Stimulated activated CD4-positive, alpha-beta T cell treated with anti-CD3 and anti-CD28 coated beads, Interleukin-1b, Interleukin-23, amount 100 ng/mL, for 48 hours (primary cell): Measurements from ENCODE around the gene EHMT1.
A peak's percentile ranks its signal among the peaks of the same experiment; 100 is the strongest.

Experiments
- DNase-seq: peaks from one replicate; pipeline ENCODE4 v3.0.0-alpha.2; 2020

Gene EHMT1

DNA sequence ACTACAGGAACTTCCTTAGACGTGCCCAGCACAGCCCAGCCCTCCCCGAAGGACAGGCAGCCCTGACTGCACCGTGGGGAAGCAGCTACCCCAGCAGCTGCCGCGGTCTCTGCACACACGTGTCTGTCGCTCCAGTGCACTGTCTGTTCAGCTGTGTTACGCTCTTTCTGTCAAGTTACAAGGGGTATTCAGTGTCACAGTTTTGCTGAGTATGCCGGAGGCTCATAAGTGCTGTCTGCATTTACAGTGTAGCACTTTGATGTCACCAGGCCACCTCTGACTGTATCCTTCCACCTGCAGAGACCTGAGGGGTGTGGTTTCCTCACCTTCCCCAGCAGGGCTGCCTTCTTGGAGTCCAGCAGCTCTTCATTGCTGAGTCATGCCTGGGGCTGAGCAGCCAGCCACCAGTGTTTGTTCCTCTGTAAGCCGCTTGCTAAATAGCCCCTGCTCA lies 126.8 kb downstream of the EHMT1 start:
- no peak for DNase-seq

DNA sequence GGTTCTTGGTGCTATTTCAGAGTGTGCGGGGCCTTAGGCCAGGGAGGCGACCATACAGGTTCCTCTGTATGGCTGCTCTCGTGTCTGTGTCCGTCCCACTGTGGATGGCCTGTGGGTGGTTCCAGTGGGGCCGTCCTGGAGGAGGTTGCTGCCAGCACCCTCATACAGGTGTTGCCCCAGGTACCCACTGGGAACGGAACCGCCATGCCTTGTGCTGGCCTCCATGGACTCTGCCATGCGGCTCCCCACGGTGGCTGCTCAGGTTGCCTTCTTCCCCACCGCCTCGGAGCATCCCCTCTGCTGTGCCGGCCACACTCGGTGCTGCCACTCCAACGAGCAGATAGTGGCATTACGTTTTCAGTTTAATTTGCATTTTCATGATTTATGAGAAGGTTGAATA lies 129.5 kb downstream of the EHMT1 start:
- DNase-seq = no peak

DNA sequence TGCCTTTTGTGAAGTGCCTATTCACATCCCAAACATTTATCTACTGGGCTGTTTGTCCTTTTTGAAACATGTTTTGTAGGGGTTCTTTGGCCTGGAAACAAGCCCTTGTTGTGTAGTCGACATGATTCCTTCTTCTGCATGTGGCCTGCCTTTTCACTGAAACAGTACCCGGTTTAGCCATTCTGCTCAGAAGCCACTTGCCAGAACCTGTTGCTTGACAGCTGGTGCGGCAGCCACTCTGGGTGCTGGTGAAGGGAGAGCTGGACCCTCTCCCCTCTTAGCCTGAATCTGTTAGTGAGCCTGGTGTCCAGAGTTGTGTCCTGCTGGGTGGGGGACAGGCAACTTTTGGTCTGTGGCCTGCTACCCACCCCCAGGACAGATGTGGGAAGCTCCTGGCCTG lies 129.9 kb downstream of the EHMT1 start:
- DNase-seq = no peak

DNA sequence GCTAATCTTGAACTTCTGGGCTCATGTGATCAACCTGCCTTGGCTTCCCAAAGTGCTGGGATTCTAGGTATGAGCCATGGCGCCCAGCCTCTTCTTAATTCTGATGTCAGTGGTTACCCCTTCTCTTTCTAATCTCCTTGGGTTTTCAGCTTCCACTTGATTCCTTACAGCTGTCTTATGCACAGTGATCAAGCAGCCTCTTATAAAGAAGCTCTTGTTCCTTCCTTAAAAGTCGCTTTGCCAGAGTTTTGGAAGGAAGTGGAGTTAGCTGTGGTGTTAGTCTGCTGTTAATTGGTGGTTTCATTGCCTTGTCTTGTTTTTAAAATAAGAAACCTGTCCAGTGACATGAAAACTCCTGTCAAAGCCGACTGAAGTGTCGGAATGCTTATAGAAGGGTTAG lies 130.7 kb downstream of the EHMT1 start:
- no peak for DNase-seq

DNA sequence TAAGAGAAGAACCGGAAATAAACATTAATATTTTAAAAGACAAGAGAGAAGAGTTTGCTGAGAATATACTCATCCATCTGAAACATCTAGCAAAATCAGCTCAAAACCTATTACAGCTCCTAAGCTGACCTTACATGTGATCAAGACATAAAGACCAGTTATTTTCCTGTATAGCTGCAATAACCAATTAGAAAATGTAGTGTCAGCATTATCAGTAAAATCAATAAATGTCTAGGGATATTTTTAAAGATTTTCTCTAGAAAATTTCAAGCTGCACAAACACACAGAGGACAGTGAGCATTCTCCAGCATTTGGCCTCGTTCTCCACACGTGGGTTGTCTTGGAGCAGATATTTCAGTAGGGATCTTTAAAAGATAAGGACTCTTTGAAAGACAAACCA lies 131.2 kb downstream of the EHMT1 start:
- no peak for DNase-seq

DNA sequence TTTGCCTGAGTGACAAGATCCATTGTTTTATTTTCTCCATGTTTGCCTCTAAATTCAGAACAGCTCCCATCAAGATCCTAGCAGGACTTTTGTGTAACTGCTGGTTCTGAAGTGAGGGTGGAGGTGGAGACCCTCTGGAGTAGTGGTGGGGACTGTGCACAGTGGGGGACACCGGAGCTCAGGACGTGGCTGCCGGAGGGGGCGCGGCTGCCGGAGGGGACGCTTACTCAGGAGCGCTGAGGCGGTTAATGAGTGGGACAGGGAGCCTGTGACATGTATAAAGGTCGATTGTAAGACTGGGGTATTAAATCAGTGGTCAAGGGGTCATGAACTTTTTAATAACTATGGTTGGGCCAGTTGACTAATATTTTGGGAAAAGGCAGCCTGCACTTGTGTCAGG lies 131.8 kb downstream of the EHMT1 start:
- DNase-seq = no peak

DNA sequence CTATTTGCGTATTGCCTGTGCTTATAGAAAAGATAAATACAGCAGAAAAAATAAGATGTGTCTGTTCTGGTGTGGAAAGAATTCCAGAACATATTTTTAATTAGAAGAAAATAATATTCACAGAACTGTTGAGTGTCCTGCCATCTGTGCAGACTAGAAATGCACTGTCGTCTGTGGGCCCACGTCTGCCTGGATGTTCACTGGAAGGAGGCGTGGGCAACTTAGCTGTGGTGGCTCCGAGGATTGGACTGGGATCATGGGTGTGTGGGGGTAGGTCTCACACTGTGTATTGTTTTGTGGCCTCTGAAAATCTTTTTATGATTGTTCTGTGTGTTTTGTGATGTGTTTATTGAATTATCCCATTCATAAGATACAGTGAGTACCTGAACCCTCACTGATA lies 132.8 kb downstream of the EHMT1 start:
- DNase-seq = no peak

DNA sequence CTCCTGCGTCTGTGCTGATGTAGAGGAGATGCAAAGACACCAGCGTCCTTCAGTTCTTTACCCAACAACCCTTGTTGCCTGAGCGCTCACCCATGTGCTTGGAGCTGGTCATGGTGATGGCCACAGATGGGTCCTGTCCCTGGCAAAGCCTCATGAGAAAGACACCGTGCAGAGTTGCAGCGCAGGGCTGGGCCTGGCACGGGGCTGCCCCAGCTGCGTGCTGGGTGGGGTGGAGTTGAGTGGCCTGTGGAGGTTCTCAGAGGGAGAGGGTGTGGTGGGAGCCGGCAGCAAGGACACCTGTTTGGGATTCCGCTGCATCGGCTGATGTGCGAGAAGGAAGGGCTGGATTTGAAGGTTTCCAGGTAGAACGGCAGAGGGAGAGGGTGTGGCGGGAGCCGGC lies 133.6 kb downstream of the EHMT1 start:
- DNase-seq = no peak

DNA sequence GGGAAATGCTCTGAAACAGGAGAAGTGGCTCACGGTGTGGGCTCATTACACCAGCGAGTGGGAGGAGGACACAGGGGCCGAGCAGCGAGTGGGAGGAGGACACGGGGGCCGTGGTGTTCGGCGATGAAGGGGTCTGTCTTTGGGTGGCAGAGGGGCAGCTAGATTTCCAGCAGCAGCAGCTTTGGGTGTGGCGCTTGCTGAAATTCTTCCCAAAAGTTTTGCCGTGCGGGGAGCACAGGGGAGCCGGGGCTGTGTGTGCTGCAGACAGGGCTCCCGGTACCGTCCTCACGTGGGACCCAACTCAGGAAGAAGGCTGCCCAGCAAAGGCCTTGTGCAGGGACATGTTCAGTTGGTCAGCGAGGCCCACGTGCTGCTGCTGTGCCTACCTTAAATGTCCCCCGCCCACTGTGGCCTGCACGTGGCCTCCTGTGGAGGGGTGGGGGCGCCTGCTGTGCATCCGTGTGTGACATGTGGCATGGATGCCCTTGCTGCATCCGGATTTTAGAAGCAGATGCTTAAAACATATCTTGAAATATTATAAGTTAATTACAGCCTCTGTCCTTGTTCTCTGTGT lies 134.5 kb downstream of the EHMT1 start:
- DNase-seq = no peak

DNA sequence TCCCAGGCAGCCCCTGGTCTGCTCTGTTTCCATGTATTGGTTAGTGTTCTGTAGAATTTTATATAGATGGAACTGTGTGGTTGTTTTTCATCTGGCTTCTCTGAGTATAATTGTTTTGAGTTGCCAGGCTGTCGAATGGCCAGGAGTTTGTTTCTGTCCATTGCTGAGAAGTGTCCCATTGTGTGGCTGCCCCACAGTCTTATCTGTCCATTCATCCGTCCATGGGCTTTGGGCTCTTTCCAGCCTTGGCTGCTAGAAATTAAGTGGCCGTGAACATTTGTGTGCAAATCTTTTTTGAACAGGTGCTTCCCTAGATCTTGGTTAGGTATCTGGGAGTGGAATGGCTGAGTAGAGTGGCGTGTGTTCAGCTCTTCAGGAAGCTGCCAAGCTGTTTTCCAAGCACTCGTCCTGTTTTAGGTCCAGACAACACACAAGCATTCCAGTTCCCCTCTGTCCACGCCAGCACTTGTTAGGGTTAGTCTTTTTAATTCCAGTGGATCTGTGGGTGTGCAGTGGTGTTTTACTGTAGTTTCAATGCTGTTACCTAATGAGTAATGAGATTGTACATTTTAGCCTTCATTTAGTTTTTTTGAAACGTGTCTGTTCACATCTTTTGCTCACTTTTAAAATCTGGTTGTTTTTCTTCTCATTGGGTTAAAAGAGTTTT lies 136.6 kb downstream of the EHMT1 start:
- no peak for DNase-seq

DNA sequence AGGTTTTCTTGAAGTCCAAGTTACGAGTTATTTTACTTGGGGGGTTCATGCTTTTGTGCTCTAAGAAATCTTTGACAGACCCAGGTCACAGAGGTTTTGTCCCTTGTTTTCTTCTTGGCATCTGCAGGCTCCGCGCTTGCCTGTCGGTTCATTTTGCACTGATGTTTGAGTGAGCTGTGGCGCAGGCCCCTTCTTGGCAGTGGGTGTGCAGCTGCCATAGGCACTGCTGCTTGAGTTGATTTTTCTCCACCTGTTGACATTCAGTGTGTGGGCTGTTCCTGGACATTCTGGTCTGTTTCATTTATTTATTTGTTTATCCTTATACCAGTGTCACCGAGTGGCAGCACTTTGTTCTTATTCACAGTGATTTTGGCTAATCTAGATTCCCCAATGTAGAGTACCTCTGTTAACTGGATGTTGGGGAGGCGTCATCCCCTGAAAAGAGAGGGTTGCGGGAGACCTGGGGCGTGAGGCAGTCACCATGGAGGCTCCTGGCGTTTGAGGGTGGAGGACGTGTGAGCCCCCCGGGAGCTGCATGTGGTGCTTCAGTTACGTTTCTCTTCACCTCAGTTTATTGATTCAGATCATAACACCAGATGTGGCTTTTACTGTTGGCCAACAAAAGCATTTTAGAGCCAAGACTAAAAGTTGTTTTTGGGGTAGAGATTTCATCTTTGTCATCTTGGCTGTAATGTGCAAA lies 137.4 kb downstream of the EHMT1 start:
- DNase-seq = no peak

DNA sequence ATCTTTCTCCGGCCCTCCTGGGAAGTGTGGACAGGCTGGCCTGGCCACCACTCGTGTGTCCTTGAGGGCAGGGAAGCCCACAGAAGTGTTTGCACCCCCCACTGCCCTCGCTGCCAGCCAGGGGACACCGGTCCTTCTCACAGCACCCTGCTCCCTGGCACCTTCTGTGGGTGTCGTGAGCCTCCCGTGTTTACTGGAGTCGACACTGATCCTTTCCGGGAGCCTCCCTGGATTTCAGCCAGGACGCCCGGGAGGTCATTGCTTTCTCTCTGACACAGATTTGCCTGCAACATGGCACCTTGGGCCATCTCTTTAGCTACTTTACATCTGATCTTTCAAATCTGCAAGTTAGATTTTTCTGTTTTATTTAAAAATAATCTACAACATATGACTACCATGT lies 138.3 kb downstream of the EHMT1 start:
- no peak for DNase-seq

DNA sequence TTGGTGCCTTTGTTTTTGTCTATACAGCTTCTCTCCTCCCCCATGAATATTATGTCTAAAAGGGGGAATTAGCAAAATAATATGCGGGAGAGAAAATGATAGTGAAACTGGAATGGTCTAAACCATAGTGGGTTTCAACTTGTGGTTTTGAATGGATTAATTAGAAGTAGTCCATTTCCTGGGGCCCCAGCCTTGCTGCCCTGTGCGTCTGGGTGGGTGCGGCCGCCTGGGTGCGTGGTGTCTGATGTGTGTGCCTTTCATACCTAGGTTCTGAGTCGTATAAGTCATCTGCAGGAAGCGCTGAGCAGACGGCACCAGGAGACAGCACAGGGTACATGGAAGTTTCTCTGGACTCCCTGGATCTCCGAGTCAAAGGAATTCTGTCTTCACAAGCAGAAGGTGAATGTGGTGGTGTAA lies 138.8 kb downstream of the EHMT1 start:
- DNase-seq = peak; percentile 25

DNA sequence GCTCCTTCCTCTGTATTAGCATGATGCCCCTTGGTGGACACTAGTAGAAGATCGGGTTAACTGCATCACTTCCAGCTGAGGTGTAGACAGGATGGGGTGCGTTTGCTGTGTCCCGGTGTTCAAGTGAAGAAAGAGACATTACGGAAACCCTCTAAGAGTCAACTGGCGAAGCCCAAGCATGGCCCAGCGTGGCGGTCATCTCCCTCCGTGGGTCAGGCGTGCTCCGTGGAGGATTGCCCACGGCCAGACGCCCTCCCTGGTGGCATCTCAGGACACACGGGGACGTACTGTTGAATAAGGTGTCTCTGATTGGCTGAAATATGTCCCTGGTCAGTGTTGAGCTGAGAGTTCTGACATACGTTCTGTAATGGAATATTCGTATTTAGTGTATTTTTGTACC lies 139.3 kb downstream of the EHMT1 start:
- DNase-seq = no peak

DNA sequence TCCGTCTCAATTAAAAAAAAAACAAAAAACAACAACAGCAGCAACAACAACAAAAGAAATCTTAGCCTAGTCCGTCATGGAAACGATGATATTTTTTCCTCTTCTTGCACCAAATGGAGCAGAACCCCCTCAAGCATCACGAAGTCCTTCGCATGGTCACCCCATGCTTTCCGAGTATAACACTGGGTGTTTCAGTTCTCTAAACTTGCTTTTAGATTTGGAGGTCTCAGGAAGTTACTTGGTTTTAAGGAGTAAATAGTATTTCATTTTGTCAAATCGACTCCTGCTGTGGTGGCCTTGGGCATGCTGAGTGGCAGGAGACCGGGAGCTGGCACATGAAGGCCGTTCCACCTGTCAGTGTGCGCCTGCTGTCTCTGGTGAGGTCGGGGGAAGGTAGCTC lies 140.3 kb downstream of the EHMT1 start:
- no peak for DNase-seq

DNA sequence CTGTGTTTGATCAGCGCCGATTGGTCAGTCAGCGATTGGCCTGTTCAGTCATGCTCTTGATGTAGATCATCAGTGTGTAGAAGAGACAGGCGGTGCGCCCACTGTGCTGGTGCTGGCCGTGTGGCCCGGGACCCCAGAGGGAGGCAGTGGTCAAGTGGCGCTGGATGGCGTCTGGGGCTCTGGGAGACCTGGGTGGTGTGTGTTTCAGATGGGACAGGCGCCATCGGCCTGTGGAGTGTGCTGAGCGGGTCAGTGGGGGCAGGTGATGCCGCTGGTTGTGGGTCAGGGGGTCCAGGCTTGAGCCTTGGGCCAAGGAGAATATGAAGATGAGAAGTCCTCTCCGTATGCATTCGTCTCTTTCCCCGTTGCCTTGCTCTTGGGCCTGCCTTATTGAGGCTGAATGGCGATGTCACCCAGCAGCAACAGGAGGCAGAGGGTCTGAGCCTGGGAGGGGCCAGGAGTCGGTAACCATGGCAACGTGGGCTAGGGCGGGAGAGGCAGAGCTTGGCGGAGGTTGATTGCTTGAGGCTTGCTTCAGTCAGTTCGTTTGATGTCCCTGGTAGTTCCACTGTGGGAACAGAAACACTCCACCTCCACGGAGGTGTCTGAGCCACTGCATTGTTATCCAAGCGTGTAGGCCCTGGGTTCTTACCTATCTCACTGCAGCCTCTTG lies 141.0 kb downstream of the EHMT1 start:
- DNase-seq = no peak

DNA sequence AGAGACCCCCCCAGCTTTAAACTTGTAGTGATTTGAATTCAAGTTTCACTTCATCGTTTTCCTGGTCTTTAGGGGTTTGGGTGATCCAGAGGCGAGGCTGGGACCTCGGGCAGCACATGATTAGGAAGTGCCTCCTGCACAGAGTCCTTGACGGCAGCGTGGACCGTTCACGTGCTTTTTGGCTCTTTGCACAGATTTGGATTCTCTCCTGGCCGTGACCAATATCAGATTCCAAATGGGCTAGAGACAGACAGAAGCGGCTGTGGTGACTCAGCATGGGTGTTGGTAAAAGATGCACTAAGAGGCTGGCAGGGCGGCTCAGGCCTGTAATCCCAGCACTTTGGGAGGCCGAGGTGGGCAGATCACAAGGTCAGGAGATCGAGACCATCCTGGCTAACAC lies 141.6 kb downstream of the EHMT1 start:
- DNase-seq = no peak

DNA sequence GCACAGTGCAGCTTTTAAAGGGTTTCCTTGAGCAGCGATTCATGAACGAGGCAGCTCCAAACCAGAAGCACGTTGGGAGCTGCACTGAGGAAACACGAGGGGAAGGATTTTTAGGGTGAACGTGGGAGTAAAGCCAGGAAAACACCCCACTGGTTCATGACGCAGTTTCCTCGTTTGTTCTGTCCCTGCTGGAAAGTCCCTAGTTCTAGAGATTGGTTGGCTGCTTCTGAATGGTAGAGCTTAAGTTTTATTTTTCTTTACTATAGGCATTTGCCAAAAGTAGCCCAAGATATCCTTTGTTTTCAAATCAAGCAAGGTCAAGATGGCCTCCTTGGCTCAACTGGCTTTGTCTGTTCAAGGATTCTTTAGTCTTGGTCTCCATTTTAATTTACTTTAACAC lies 142.2 kb downstream of the EHMT1 start:
- DNase-seq = peak; percentile 31

DNA sequence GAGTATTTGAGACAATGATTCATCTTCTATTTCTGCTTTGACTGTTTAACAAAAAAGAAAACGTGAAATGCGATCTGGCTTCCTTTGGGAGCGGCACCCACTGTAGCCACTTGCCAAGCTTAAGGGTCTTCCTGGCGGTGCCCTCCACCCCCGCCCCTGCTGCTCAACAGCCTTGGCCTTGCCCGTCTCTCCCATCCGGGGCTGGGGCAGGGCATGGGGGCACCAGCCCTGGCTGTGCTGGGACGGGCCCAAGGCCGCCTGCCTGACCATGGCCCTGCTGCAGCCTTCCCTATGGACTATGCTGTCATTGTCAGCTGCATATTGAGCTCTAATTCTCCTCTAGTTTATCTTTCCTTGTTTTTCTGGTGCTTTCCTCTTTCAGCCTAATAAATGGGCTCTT lies 143.0 kb downstream of the EHMT1 start:
- no peak for DNase-seq

DNA sequence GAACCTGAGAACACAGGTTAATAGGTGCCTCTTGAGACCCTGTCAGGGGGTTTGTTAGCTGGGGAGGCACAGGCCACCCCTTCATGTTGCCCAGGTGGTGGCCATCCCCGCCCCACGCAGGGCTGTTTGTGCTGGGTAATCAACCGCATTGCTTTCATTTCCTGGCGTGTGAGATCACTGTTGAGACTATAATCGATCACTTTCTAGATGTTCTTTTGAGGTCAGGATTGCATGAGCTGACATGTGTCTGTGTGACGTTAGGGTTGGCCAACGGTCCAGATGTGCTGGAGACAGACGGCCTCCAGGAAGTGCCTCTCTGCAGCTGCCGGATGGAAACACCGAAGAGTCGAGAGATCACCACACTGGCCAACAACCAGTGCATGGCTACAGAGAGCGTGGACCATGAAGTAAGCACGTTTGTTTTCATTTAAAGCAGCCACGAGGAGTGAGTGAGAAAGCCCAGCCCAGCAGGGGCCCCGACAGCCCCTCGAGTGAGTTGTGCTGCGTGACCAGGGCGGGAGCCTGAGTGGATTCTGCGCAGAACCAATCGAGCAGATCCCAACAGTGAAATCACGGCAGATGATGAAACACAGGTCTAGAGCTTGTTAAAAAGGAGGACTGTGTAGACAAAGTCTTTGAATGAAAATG lies 143.7 kb downstream of the EHMT1 start:
- no peak for DNase-seq

DNA sequence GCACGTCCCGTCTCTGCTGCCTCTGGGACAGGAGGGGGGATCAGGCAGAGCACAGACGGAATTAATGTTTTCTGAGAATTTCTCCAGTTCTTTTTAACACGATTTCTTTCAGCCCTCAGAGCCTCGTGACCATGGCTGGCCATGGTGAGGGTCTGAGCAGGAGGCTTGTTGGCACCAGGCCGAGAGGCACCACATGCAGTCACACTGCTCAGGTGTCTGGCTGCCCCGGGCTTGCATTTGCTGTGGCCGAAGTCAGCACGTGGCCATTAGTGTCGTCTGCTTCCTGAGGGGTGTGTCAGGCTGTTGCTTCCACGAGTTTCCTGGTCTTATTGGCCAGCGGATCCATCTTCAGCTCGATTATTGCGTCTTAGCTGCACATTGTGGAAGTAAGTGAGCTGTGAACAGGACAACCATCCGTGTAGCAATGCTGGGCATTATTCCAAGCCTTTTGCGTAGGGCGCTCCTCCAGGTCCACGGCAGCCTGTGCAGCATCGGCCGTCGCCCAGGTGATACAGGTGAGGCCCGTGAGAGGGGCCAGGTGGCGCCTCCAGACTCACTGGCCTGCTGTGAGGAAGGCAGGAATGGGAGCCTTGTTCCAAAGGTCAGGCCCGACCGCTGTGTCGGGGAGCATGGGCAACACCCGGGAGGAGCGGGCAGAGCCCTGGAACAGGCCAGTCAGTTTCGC lies 144.6 kb downstream of the EHMT1 start:
- DNase-seq = no peak

DNA sequence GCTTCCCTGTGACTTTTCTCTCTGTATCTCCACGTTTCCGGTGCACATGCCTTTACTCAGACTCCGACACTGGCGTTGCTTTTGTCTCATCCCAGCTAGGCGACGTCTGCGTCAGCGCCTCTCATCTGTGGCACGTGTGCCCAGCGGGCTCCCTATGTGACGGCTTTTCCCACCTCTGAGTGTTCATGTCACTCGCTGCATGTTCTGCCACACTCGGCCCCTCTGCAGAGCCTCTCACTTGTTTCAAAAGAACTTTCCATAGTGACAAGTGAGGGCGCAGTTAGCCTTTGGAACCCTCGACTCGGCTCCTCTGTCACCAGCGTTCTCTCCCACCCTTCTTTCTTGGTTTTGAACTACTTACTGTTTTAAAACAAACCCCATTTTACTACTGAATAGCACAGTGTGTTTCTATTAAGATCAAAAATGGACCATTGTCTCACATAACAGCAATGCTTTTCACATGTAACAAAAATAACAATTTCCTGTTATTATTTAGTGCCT lies 145.4 kb downstream of the EHMT1 start:
- no peak for DNase-seq

DNA sequence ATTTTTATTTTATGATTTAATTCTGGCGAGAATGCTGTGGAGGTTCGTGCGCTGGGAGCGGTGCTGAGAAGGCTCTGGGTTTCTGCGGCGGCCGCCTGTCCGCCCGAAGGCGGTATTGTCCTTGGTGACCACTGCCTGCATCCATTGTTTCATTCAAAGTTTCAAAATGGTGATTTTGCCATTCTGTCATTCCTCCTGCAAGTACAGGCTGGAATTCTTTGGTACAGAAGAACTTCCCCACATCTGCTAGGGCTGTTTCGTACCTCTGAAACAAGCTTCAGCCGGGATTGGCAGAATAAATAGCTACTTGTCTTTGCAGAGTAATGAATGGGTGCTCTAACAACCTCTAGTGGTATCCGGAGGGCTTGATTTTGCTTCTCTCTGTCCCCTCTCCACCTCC lies 146.2 kb downstream of the EHMT1 start:
- no peak for DNase-seq
